Stomach (tissue), 4 donors: ENCODE measurements around the gene STK35.

Experiments
- POLR2A ChIP-seq, 4 donors: fragments of 450-650 bp; IDR thresholded peaks; one replicate each; pipeline ENCODE4 v1.6.1; 2016; ENCODE audit warnings: antibody characterized with exemption in 4 of 4, control low read depth in 2 of 4, mild to moderate bottlenecking in 1 of 4, moderate library complexity in 1 of 4
- POLR2AphosphoS5 ChIP-seq, 3 donors: sonication (generic); formaldehyde crosslinking; IDR thresholded peaks; one replicate each; pipeline ENCODE4 v1.6.1; 2016; ENCODE audit warnings: antibody characterized with exemption in 3 of 3
- TF ChIP-seq, protein P1 (sequence below), 7 experiments: fragments of 450-650 bp in 4 of 7; fragments of 200-600 bp in 3 of 7; sonication (generic) in 3 of 7; IDR thresholded peaks; one replicate each; pipeline ENCODE4 v1.5.1; 2016 to 2019; ENCODE audit warnings: antibody characterized with exemption in 7 of 7, control low read depth in 2 of 7, mild to moderate bottlenecking in 1 of 7

DNA sequence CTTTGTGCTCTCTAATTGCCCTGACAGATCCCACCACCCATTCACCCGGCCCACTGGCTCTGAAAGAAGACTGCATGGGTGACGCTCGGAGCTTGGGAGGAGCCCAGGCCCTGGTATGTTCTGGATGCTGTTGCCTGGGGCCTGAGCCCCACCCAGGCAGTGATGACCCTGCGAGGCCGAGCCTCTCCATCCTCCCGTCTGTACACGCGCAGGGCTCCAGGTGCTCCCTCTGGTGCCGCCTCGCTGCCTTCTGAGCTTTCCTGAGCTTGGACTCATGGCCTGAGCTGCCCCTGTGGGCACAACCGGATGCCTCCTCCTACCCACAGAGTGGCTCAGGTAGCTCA is 61.2 kb downstream of the STK35 start:
- TF ChIP-seq POLR2AphosphoS5 (IDR thresholded peaks at IDR 0.05) (no peak), POLR2A (IDR thresholded peaks at IDR 0.05) (no peak)
- TF ChIP-seq, protein P1, sequence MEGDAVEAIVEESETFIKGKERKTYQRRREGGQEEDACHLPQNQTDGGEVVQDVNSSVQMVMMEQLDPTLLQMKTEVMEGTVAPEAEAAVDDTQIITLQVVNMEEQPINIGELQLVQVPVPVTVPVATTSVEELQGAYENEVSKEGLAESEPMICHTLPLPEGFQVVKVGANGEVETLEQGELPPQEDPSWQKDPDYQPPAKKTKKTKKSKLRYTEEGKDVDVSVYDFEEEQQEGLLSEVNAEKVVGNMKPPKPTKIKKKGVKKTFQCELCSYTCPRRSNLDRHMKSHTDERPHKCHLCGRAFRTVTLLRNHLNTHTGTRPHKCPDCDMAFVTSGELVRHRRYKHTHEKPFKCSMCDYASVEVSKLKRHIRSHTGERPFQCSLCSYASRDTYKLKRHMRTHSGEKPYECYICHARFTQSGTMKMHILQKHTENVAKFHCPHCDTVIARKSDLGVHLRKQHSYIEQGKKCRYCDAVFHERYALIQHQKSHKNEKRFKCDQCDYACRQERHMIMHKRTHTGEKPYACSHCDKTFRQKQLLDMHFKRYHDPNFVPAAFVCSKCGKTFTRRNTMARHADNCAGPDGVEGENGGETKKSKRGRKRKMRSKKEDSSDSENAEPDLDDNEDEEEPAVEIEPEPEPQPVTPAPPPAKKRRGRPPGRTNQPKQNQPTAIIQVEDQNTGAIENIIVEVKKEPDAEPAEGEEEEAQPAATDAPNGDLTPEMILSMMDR (IDR thresholded peaks at IDR 0.05) = no peak
